GM13976 (cell line): ENCODE data around the gene SRR.

Experiments
- DNase-seq: peaks from one replicate; pipeline ENCODE4 v3.0.0; 2012; ENCODE audit warnings: low spot score
- in situ Hi-C: fragments of 300-500 bp; cut with MboI; formaldehyde crosslinking; loops from one replicate; pipeline ENCODE4 v1.12.0; 2022; ENCODE audit warnings: low sequenced_read_pairs, mixed read lengths, inconsistent platforms; ENCODE audit not compliant: unreplicated experiment
- TF ChIP-seq, protein P1 (sequence below): IDR thresholded peaks from 2 replicates; pipeline ENCODE4 v1.5.1; 2012; ENCODE audit warnings: borderline replicate concordance, mild to moderate bottlenecking; ENCODE audit not compliant: insufficient read depth; ENCODE audit errors: extremely low read depth, missing control alignments, control extremely low read depth

Gene SRR

DNA sequence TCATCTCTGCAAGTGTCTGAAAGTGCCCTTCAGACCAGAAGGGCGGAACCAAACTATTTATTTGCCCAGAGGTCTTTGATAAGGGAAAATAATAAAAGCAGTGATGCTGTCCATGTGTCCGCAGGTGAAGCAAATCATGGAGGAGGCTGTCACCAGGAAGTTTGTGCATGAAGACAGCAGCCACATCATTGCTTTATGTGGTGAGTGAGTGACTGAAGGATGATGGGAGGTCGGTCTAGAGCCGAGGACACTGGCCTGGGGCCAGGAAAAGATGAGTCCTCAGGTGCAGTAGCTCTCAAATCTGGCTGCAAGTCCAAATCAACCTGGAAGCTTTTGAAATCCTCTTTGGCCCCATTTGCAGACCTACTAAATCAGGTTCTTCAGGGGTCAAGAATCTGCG is 39.7 kb downstream of the SRR start:
- in situ Hi-C loops = no loop called here
- no peak for DNase-seq
- TF ChIP-seq, protein P1, sequence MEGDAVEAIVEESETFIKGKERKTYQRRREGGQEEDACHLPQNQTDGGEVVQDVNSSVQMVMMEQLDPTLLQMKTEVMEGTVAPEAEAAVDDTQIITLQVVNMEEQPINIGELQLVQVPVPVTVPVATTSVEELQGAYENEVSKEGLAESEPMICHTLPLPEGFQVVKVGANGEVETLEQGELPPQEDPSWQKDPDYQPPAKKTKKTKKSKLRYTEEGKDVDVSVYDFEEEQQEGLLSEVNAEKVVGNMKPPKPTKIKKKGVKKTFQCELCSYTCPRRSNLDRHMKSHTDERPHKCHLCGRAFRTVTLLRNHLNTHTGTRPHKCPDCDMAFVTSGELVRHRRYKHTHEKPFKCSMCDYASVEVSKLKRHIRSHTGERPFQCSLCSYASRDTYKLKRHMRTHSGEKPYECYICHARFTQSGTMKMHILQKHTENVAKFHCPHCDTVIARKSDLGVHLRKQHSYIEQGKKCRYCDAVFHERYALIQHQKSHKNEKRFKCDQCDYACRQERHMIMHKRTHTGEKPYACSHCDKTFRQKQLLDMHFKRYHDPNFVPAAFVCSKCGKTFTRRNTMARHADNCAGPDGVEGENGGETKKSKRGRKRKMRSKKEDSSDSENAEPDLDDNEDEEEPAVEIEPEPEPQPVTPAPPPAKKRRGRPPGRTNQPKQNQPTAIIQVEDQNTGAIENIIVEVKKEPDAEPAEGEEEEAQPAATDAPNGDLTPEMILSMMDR = no peak

DNA sequence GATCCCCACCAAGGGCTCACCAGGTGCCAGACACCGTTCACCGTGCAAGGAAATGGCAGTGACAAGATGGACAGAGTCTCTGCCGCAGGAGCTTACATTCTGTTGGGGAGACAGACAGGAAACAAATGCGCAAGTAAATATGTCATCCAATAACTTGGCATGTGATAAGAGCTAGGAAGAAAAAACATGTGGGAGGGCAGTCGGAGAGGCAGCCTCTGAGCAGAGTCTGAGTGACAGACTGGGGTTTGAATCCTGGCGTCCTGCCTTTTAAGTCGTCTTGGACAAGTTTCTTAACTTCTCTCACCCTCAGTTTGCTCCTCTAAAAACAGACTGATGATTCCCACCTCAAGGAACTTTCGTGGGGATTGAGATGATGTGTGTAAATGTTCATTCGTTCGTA is 40.8 kb downstream of the SRR start:
- TF ChIP-seq, protein P1 = no peak
- in situ Hi-C loops = no loop called here

DNA sequence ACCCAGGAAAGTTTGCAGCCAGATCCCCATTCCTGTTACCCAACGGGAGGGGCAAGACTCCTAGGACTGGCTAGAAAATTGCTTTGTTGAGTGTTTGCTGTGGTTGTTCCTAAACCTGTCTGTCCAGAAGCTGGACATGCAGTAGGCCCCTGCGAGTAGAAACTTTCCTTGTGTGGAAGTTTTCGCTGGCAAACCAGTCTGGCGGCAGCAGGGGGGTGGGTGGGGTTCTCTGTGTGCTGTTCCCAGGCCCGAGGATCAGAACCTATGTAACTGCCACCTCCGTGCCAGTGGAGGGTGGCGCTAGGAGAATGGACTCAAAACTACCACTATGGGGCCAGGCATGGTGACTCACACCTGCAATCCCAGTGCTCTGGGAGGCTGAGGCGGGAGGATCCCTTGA is 42.7 kb downstream of the SRR start:
- TF ChIP-seq, protein P1 = no peak
- DNase-seq = no peak
- in situ Hi-C loops = no loop called here

More for the DNA sequence above, 40.8 kb downstream of the SRR start:
- no peak for DNase-seq

DNA sequence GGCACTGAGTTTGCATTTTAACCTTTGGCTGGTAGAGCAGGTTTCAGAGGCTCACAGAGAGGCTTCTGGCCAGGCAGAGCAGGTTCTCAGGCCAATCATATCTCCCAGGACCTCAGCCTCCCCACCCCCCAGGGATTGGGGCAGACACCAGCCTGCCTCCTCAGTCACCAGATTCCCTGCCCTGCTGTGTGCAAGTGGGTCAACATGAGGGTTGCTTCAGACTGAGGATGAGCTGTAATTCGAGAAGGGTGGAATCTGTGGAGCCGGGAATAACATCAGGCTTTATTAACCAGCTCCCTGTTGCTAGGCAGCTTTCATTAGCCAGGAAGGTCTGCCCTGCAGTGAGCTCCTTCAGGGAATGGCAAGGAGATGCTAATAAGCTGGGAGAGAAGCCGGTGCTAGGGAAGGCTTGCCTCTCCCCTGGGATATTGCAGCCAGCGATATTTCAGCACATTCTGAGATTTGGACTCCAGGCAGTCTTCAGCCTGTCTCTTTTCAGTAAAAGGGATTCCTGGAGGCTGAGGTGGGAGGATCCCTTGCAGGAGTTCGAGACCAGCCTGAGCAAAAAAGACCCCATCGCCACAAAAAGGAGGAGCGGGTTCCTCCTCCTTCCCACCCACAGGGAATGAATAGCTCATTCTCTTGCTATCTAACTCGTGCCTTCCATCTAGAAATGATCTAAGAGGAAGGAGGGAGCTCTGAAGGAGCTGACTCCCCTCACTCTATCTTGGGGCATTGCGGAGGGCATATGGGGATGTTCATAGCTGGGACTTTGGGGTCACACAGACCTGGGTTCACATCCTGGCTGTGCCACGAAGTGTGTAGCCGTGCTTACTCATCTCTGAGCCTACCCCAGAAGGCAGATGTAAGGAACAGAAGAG is 44.3 kb downstream of the SRR start:
- in situ Hi-C loops = no loop called here
- no peak for DNase-seq
- TF ChIP-seq, protein P1 = no peak

DNA sequence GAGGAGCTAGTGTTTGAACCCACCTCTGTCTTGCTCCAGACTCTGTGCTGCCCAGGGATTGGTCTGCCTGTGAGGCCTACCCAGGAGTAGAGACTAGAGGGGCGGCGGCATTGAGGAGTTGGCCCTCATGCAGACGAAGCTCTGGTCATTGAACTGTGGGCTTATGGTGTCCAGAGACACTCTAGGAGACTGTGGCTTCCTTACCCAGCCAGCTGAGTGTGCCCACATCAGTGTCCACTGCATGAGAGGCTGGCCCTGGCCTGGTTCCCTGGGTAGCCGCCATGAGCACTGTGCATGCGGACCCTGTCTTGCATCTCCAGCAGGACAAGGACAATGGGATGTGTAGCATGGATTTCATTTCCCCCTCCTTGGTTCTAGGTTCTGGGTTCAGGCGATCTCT is 47.5 kb downstream of the SRR start:
- in situ Hi-C loops = no loop called here
- TF ChIP-seq, protein P1 = no peak
- DNase-seq = no peak

DNA sequence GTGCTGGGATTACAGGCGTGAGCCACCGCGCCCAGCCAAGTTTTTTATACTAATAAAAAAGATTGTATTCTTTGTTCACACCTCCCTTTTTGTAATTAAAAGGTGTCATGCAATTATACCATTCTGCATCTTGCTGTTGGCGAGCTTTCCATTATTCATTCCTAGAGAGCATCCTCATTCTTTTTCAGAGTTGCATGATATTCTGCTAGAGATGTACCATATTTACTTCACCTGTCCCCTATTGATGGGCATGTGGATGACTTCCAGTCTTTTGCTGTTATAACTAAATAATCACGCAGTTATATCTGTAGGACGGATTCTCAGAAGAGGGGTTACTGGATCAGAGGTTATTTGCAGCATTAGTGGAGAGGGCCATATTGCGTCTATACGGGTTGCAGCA is 50.6 kb downstream of the SRR start:
- DNase-seq = no peak
- TF ChIP-seq, protein P1 = no peak
- in situ Hi-C loops = no loop called here

DNA sequence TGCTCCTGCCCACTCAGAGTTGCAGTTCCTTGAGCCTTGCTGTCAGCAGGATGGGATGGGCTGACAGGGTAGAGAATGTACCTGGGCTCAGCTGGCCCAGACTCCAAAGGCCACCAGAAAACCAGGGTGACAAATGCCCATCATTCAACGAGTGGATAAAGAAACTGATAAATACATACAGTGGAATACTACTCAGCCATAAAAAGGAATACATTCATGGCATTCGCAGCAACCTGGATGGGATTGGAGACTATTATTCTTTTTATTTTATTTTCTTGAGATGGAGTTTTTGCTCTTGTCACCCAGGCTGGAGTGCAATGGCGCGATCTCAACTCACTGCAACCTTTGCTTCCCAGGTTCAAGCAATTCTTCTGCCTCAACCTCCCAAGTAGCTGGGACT is 53.5 kb downstream of the SRR start:
- in situ Hi-C loops = no loop called here
- no peak for DNase-seq
- TF ChIP-seq, protein P1 = no peak
